GM12874 (cell line): Measurements from ENCODE around the gene NRXN3.

Experiments
- CTCF ChIP-seq: IDR thresholded peaks from 2 replicates; pipeline ENCODE4 v1.5.1; 2011; ENCODE audit warnings: low read depth, mild to moderate bottlenecking, control low read depth, low read length, moderate library complexity; ENCODE audit not compliant: insufficient read depth

NRXN3 gene

GRCh38 chr14:78173346-78174035 is 3.3 kb downstream of the NRXN3 start:
- no peak for TF ChIP-seq CTCF

GRCh38 chr14:78175412-78175811 is 5.2 kb downstream of the NRXN3 start:
- TF ChIP-seq CTCF, result no peak

DNA sequence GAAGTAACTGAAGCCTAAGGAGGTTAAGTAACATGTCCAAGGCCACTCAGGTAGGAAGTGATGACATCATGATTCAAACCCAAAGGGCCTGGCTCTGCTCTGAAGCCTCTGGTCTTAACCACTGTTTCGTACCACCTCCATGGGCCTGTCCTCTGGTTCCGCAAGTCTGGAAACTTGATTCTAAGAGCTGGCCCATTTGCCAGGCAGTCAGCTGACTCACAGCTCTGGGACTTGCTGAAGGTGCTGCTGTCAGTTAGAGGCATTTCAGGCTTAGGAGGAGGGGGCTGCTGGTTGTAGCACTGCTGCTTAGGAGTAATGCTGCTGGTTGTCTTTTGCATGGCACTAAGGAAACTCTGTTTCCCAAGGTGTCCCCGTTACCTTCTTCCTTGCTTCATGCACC is 7.9 kb downstream of the NRXN3 start:
- no peak for TF ChIP-seq CTCF

DNA sequence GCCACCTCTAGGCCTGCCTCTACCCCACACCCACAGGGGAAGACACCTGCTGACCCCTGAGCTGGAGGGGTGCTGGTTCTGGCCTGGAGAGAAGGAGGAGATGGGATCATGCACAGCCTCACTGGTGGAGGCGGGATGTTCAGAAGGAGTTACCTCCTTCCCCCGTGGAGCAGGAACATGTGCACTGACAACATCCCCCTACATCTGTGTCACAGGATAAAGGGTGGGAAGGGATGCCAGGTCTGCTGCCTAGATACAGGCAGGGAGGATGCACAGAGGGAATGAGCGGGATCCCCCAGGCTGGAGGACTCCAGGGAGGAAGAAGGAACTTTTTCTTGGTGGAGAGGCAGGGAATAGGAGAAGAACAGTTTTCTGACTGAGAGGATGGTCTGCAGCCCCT is 8.8 kb downstream of the NRXN3 start:
- no peak for TF ChIP-seq CTCF

DNA sequence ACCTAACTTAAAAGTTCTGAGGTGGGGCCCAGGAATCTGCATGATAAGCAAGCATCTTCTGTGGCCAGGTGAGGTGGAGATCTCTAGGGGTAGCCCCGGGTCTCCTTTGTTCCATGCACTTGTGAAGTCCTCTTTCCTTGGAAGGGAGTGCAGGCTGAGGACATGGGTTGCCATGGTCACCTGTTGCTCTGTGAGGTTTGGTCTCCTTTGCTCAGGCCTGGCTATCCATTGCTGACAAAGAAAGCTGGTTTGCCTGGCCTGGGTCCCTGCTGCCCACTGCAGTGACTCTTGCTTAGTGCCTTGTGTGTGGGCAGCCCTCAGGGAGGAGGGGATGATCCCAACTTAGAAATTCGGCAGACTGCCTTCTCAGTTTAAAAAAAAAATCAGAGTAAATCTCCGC is 11.1 kb downstream of the NRXN3 start:
- TF ChIP-seq CTCF, result no peak

GRCh38 chr14:78182722-78183121 is 12.5 kb downstream of the NRXN3 start:
- no peak for TF ChIP-seq CTCF

DNA sequence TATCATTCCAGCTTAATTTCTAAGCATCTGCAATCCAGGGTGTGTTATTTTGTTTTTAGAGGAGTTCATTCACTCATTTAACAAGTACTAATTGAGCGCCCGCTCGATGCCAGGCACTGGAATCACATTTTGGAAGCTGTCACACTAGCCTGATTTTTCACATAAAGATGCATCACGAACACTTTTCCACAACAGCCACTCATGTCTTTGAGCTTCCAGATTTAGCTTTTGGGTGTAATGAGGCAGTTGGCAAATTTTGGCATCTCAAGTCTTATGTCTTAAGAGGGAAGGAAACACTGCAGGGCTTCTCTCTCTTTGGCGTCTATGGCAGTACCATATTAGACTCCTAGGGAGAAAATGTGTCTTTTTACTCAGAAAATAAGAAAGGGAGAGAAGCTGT is 14.0 kb downstream of the NRXN3 start:
- TF ChIP-seq CTCF, result no peak
